Astrocyte (in vitro differentiated cells and primary cell): ENCODE data around the gene NPL.

Source experiments
- EZH2 ChIP-seq: IDR thresholded peaks from 2 replicates; pipeline ENCODE4 v1.6.1; 2012; ENCODE audit warnings: mild to moderate bottlenecking, low read length, inconsistent platforms; ENCODE audit not compliant: insufficient read depth
- TF ChIP-seq, protein P1 (sequence below): IDR thresholded peaks from 2 replicates; pipeline ENCODE4 v1.5.1; 2011; ENCODE audit warnings: low read depth, mild to moderate bottlenecking, inconsistent platforms, low read length, moderate library complexity; ENCODE audit not compliant: insufficient read depth

GRCh38 chr1:182857212-182857611 lies 67.6 kb downstream of the NPL start:
- TF ChIP-seq, protein P1, sequence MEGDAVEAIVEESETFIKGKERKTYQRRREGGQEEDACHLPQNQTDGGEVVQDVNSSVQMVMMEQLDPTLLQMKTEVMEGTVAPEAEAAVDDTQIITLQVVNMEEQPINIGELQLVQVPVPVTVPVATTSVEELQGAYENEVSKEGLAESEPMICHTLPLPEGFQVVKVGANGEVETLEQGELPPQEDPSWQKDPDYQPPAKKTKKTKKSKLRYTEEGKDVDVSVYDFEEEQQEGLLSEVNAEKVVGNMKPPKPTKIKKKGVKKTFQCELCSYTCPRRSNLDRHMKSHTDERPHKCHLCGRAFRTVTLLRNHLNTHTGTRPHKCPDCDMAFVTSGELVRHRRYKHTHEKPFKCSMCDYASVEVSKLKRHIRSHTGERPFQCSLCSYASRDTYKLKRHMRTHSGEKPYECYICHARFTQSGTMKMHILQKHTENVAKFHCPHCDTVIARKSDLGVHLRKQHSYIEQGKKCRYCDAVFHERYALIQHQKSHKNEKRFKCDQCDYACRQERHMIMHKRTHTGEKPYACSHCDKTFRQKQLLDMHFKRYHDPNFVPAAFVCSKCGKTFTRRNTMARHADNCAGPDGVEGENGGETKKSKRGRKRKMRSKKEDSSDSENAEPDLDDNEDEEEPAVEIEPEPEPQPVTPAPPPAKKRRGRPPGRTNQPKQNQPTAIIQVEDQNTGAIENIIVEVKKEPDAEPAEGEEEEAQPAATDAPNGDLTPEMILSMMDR = no peak
- no peak for TF ChIP-seq EZH2
